Adrenal gland (tissue), 5 donors: ENCODE results near the gene COG7.

ENCODE experiments used
- POLR2A ChIP-seq, 2 donors: fragments of 450-650 bp; IDR thresholded peaks; one replicate each; pipeline ENCODE4 v1.6.1; 2017; ENCODE audit warnings: antibody characterized with exemption in 2 of 2, mild to moderate bottlenecking in 2 of 2, moderate library complexity in 1 of 2
- TF ChIP-seq, protein P1 (sequence below), 6 experiments: fragments of 450-650 bp in 4 of 6; fragments of 200-600 bp in 2 of 6; sonication (generic) in 1 of 6; IDR thresholded peaks; 1 replicate in 5 of 6; 2 replicates in 1 of 6; pipeline versions ENCODE4 v1.5.1 to v1.8.0; 2016 to 2021; ENCODE audit warnings: antibody characterized with exemption in 6 of 6, mild to moderate bottlenecking in 2 of 6, moderate library complexity in 1 of 6
- donor health status: DM: no; HTN: no; CAD: no.

- TF ChIP-seq, protein P1, sequence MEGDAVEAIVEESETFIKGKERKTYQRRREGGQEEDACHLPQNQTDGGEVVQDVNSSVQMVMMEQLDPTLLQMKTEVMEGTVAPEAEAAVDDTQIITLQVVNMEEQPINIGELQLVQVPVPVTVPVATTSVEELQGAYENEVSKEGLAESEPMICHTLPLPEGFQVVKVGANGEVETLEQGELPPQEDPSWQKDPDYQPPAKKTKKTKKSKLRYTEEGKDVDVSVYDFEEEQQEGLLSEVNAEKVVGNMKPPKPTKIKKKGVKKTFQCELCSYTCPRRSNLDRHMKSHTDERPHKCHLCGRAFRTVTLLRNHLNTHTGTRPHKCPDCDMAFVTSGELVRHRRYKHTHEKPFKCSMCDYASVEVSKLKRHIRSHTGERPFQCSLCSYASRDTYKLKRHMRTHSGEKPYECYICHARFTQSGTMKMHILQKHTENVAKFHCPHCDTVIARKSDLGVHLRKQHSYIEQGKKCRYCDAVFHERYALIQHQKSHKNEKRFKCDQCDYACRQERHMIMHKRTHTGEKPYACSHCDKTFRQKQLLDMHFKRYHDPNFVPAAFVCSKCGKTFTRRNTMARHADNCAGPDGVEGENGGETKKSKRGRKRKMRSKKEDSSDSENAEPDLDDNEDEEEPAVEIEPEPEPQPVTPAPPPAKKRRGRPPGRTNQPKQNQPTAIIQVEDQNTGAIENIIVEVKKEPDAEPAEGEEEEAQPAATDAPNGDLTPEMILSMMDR (IDR thresholded peaks at IDR 0.05): no peak
- TF ChIP-seq POLR2A (IDR thresholded peaks at IDR 0.05): no peak
These were observed 60.8 kb downstream of the COG7 start for GRCh38 chr16:23392223-23392600.
